ENCODE measurements around the gene TMEM117.

TMEM117 gene

DNA sequence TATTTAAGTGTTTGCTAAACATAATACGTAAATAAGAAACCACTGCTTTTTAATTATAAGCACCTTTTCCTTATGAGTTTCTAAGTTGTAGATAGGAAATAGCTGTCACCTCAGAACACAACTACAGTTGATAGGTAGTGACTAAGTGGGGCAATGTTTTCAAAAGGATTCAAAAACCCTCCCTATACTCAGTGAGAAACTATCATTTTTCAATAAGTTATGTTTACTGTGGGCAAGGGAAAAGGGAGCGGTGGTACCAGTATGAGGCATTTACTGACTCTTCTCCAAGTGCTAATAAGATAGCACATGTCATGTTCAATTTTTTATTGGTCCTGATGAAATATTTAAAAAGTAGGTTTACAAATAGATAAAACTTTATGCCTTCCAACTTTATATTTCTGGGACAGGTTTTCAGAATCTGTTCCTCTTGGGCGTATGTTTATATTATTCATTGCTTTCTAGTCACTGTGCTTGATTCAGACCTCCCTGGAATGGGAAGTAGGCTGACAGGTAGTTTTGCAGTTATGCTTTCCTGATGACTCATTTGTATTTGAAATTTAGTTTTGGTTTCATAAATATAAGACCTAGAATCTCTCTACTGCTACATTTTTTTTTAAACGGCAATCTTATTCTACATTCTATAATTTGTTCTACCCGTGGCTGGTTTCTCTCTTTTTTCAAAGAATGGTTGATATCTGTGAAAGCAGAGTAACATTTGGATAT is 153.1 kb downstream of the TMEM117 start:
- TF ChIP-seq CTCF (IDR thresholded peaks at IDR 0.05; ENCODE audit: low read depth, low read length): no peak
- H3K4me3 ChIP-seq (ENCODE audit: low read depth, low read length): no peak overlapping the region
- H3K9me3 ChIP-seq: no peaks in the 10 kb centered on the region
- DNase-seq: no peak
- H3K27me3 ChIP-seq: no peaks in the 10 kb centered on the region
- no peaks in the 10 kb centered on the region for H3K36me3 ChIP-seq
- no peaks in the 10 kb centered on the region for H3K4me1 ChIP-seq

DNA sequence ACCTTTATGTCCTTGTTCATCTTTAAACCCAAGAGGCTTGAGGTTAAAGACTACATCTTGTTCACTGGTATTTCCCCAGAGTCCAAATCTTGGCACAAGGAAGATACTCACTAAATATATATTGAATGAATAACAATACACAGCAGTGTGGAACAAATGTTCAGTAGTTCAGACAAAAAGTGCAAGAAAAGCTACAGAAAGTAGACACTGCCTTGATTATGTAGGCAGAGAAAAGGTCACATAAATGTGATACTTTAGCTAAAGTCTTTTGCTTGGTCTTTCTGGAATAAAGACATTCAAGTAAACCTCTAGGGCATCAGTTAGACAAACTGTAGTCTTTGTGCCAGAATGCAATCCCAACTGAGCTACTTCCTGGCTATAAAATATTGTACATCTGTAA is 157.0 kb downstream of the TMEM117 start:
- Histone ChIP-seq H3K4me3 (ENCODE audit: low read depth, low read length) (no peak overlapping the region), H3K9me3 (no peaks in the 10 kb centered on the region), H3K36me3 (no peaks in the 10 kb centered on the region), H3K4me1 (no peaks in the 10 kb centered on the region), H3K27me3 (no peaks in the 10 kb centered on the region)
- no peak for TF ChIP-seq CTCF (IDR thresholded peaks at IDR 0.05; ENCODE audit: low read depth, low read length)
- DNase-seq: no peak

DNA sequence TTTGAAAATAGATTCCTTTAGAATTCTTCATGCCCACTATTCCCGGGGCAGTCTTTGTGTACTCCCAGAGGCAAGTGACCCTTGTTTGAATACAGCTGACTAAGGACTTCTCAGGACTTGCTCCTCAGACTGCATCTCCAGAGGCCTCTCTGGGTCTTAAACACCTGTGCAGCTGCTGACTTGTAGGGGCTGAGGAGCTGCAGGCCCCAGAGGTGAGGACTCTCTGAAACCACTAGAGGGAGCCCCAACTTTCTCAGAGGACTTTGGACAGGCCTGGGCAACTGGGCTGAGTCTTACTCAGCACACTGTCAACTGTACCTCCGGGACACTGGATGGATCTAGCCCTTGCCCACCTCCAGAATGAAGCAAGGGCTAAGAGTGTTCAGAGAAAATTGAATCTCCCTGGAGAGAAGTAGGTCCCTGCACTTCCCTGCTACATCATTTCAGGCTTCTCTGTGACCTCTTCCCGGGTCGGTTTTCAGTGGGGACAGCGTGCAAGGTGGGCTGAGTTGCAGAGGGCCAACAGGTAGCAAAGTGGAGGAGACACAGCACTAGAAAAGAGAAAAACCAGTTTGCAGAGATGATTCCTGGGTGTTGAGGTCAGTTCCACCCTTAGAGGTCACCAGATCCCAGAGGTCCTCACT is 164.6 kb downstream of the TMEM117 start:
- Histone ChIP-seq H3K4me1 (no peaks in the 10 kb centered on the region), H3K4me3 (ENCODE audit: low read depth, low read length) (no peak overlapping the region), H3K27me3 (no peaks in the 10 kb centered on the region), H3K36me3 (no peaks in the 10 kb centered on the region), H3K9me3 (no peaks in the 10 kb centered on the region)
- peak; percentile 42 for DNase-seq
- TF ChIP-seq CTCF (IDR thresholded peaks at IDR 0.05; ENCODE audit: low read depth, low read length): peak; percentile 64

DNA sequence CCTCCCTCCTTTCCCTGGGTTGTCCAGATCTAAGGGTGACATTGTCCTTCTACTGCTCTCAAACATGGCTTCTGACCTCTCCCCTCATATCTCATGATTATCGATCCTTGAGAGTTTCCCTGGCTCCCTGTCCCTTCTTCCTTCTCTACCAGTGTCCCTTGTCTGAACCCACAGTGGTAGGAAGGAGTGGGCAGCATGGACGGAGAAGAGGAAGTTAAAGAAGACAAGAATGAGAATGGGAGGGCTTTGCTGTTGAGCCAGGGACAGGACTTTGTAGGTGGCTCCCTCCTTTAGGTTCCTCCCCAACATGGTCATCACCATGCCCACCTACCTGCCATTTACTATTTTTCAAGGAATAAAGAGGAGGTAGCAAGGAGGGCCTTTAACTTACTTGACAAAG is 166.7 kb downstream of the TMEM117 start:
- H3K4me3 ChIP-seq (ENCODE audit: low read depth, low read length): no peak overlapping the region

DNA sequence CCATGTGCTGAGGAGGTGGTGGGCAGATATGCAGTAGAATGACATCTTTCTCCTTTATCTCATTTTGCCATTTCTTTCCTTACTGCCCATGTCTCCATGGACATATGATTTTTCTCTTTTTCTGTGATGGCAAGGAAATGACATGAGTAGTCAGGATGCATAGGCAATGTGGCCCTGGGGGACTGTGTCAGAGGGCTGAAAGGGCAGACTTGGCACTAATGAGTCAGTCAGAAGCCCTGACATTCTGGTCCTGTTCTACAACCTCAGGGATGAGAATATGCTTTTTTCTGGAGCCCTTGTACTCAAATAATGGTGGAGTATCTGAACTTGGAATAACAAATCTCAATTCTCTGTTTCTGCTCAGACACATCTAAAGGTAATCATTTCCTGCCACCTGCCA is 167.8 kb downstream of the TMEM117 start:
- DNase-seq: no peak
- TF ChIP-seq CTCF (IDR thresholded peaks at IDR 0.05; ENCODE audit: low read depth, low read length): no peak
- Histone ChIP-seq H3K9me3 (no peaks in the 10 kb centered on the region), H3K36me3 (no peaks in the 10 kb centered on the region), H3K4me3 (ENCODE audit: low read depth, low read length) (no peak overlapping the region), H3K27me3 (no peaks in the 10 kb centered on the region), H3K4me1 (no peaks in the 10 kb centered on the region)

More for the DNA sequence above, 166.7 kb downstream of the TMEM117 start:
- Histone ChIP-seq H3K36me3 (no peaks in the 10 kb centered on the region), H3K27me3 (no peaks in the 10 kb centered on the region), H3K9me3 (no peaks in the 10 kb centered on the region), H3K4me1 (no peaks in the 10 kb centered on the region)
- no peak for TF ChIP-seq CTCF (IDR thresholded peaks at IDR 0.05; ENCODE audit: low read depth, low read length)
- no peak for DNase-seq

DNA sequence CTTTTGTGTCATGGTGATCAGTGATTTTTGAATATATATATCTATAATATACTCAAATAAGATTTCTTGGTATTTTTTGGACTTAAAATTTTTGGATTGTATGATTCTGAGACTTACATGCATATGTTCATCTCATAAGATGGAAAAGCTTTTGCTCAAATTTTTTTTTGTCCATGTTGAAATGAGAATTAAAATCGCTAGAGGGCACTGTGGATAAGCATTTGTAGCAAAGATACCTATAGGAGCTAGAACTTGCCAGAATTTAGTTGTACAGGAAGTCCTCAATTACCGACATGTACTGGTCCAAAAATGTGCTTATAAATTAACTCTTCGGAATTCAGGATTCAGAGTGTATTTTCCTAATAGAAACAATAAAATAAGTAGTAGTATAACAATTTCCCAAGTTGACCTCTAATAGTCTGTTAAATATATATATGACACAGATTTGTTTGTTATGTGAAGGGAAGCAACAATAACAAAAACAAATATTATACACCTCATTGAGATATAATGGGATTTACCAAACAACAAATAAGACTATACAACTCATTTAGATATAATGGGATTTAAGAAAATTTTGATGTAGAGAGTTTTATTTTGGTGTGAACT is 179.6 kb downstream of the TMEM117 start:
- TF ChIP-seq CTCF (IDR thresholded peaks at IDR 0.05; ENCODE audit: low read depth, low read length): peak; percentile 60
- Histone ChIP-seq H3K36me3 (no peaks in the 10 kb centered on the region), H3K9me3 (no peaks in the 10 kb centered on the region), H3K4me1 (no peaks in the 10 kb centered on the region), H3K27me3 (no peaks in the 10 kb centered on the region), H3K4me3 (ENCODE audit: low read depth, low read length) (no peak overlapping the region)
- no peak for DNase-seq

Data from BE2C (cell line).